ENCODE data around the gene ZNF444.

The ZNF444 gene

DNA sequence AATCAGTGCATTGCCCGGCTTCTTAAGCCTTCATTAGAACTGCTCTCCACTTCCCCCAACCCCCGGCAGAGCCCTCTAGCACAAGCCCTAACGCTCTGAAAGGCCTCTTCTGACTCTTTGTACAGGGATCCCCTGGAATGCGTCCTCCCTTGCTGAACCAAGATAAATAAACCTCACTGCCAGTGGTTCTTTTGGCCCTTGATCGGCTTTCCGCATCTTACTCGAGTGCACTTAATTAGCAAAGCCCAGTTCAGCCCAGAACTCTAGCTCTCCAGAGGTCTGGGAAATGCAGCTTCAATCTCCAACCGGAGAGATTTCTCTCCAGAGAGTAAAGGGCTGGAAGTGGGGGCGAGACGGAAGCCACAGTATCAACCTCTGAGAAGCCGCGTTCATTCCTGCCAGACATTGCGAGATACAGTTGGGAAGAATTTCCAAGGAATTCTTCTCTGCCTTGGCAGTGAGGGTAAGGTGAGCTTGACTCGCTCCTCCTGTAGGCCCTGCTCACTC, 8.7 kb upstream of the ZNF444 start:
- no peak for DNase-seq (ENCODE audit: low read depth)
- TF ChIP-seq CTCF (IDR thresholded peaks at IDR 0.05; ENCODE audit: control insufficient read depth, extremely low read depth, insufficient read depth): no peak
- H3K4me3 ChIP-seq (ENCODE audit: low read depth, low read length): no peak overlapping the region

GRCh38 chr19:56133858-56134653, 7.0 kb upstream of the ZNF444 start:
- no peak for DNase-seq (ENCODE audit: low read depth)
- TF ChIP-seq CTCF (IDR thresholded peaks at IDR 0.05; ENCODE audit: control insufficient read depth, extremely low read depth, insufficient read depth): no peak
- no peak overlapping the region for H3K4me3 ChIP-seq (ENCODE audit: low read depth, low read length)

GRCh38 chr19:56134654-56134921, 6.5 kb upstream of the ZNF444 start:
- DNase-seq (ENCODE audit: low read depth): no peak
- no peak overlapping the region for H3K4me3 ChIP-seq (ENCODE audit: low read depth, low read length)
- no peak for TF ChIP-seq CTCF (IDR thresholded peaks at IDR 0.05; ENCODE audit: control insufficient read depth, extremely low read depth, insufficient read depth)

DNA sequence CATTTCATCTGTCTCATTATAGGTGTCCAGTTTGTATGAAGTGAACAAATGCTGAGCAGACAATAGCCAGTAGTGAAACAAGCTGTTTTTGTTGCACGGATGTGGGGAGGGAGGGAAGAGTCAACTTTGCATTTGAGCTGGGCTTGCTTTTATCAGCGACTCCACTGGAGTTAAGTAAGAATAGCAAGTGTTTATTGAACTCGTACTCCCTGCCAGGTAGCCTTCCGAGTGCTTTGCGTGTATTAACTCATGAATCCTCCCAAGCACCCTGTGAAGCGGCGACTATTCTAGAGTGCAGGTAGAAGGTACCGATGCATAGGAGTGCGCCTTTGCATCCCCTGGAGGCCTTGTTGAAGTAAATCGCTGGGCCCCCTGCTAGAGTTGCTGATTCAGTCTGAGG, 4.7 kb upstream of the ZNF444 start:
- DNase-seq (ENCODE audit: low read depth): no peak
- H3K4me3 ChIP-seq (ENCODE audit: low read depth, low read length): no peak overlapping the region
- no peak for TF ChIP-seq CTCF (IDR thresholded peaks at IDR 0.05; ENCODE audit: control insufficient read depth, extremely low read depth, insufficient read depth)

- no peak overlapping the region for H3K4me3 ChIP-seq (ENCODE audit: low read depth, low read length)
- DNase-seq (ENCODE audit: low read depth): no peak
- TF ChIP-seq CTCF (IDR thresholded peaks at IDR 0.05; ENCODE audit: control insufficient read depth, extremely low read depth, insufficient read depth): no peak
These were observed 3.7 kb upstream of the ZNF444 start for GRCh38 chr19:56137405-56137804.

DNA sequence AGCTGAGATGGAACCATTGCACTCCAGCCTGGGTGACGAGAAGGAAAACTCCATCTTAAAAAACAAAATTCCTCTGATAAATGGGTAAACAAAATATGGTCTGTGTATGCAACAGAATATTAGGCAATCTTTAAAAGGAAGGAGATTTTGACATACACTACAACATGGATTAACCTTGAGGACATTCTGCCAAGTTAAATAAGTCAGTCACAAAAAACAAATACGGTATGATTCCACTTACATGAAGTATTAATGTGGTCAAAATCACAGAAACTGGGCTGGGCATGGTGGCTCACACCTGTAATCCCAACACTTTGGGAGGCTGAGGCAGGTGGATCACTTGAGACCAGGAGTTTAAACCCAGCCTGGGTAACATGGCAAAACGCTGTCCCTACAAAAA, 3.0 kb upstream of the ZNF444 start:
- no peak for TF ChIP-seq CTCF (IDR thresholded peaks at IDR 0.05; ENCODE audit: control insufficient read depth, extremely low read depth, insufficient read depth)
- DNase-seq (ENCODE audit: low read depth): peak; percentile 75
- H3K4me3 ChIP-seq (ENCODE audit: low read depth, low read length): no peak overlapping the region
